B cell (primary cell): ENCODE data around the gene FAAP24. TPM values are rescaled to one million over a fixed set of nuclear protein-coding genes. Genes with fewer than 3 reads are reported as not detected.
"Not testable (repeated sequence)": the region's sequence is repeated elsewhere in the genome, so short reads cannot be mapped to it uniquely, and the experiment has no call there.

ENCODE experiments used
- ATAC-seq: fragments of 200-7000 bp; cut with Tn5 transposase; one replicate; pipeline ENCODE4 v1.10.0; 2021; ENCODE audit warnings: low read depth, mild to moderate bottlenecking, moderate number of reproducible peaks, moderate library complexity
- CTCF ChIA-PET: fragments of 350-600 bp; sonication (Branson Sonifier 250); formaldehyde crosslinking; loops from one replicate; lab custom pipeline; 2021; ENCODE audit warnings: antibody characterized with exemption, inconsistent platforms; lab: Charles Lee
- POLR2A ChIA-PET: fragments of 350-600 bp; sonication (Branson Sonifier 250); formaldehyde crosslinking; loops from one replicate; lab custom pipeline; 2021; ENCODE audit warnings: antibody characterized with exemption; lab: Charles Lee
- DNase-seq: peaks from one replicate; pipeline ENCODE4 v3.0.0; 2013
- H2AFZ ChIP-seq: 2 replicates; pipeline ENCODE4 v1.6.1; 2012; ENCODE audit warnings: mild to moderate bottlenecking, low read depth, low read length; ENCODE audit not compliant: insufficient read depth, poor library complexity, severe bottlenecking
- H3K27ac ChIP-seq, 2 donors: 1 replicate in 1 of 2; 2 replicates in 1 of 2; pipeline ENCODE4 v1.5.1; 2012 to 2013; ENCODE audit warnings: low read length in 2 of 2, mild to moderate bottlenecking in 2 of 2, moderate library complexity in 1 of 2
- H3K27me3 ChIP-seq, 4 experiments: fragments of 200-600 bp in 1 of 4; sonication (generic) in 1 of 4; replicated peaks in 1 of 4; 1 replicate in 2 of 4; 2 replicates in 2 of 4; pipeline versions ENCODE4 v1.6.1 to v1.7.0; 2013 to 2016; ENCODE audit warnings: low read length in 3 of 4, mild to moderate bottlenecking in 2 of 4, mixed read lengths in 1 of 4, moderate library complexity in 1 of 4; ENCODE audit not compliant: insufficient read depth in 4 of 4, control insufficient read depth in 3 of 4; ENCODE audit errors: control extremely low read depth in 1 of 4
- H3K36me3 ChIP-seq, 2 experiments: replicated peaks in 1 of 2; 1 replicate in 1 of 2; 2 replicates in 1 of 2; pipeline versions ENCODE4 v1.6.1 to v1.7.1; 2013; ENCODE audit warnings: low read length in 1 of 2; ENCODE audit not compliant: insufficient read depth in 2 of 2, control insufficient read depth in 1 of 2; ENCODE audit errors: control extremely low read depth in 1 of 2, extremely low read depth in 1 of 2
- H3K4me1 ChIP-seq, 2 donors: fragments of 200-600 bp in 1 of 2; sonication (generic) in 1 of 2; 1 replicate in 1 of 2; 2 replicates in 1 of 2; pipeline versions ENCODE4 v1.5.1 to v1.6.1; 2013 to 2017; ENCODE audit warnings: low read length in 2 of 2; ENCODE audit not compliant: control insufficient read depth in 2 of 2, insufficient read depth in 2 of 2
- H3K4me2 ChIP-seq: replicated peaks from 2 replicates; pipeline ENCODE3; 2012; ENCODE audit warnings: mild to moderate bottlenecking, low read depth, low read length; ENCODE audit not compliant: poor library complexity, severe bottlenecking
- H3K4me3 ChIP-seq, 5 experiments: fragments of 200-600 bp in 1 of 5; sonication (generic) in 1 of 5; 1 replicate in 3 of 5; 2 replicates in 2 of 5; pipeline versions ENCODE4 v1.5.1 to v1.7.0; 2011 to 2016; ENCODE audit warnings: low read length in 4 of 5, mild to moderate bottlenecking in 4 of 5, low read depth in 2 of 5, control low read depth in 1 of 5, moderate library complexity in 1 of 5; ENCODE audit not compliant: insufficient read depth in 1 of 5; ENCODE audit errors: control extremely low read depth in 1 of 5, extremely low read depth in 1 of 5
- H3K79me2 ChIP-seq: fragments of 200-600 bp; sonication (generic); one replicate; pipeline ENCODE4 v1.6.0; 2016; ENCODE audit warnings: low read length; ENCODE audit not compliant: control insufficient read depth, insufficient read depth
- H3K9ac ChIP-seq: fragments of 200-600 bp; sonication (generic); 2 replicates; pipeline ENCODE4 v1.6.1; 2017; ENCODE audit warnings: mild to moderate bottlenecking, low read length, moderate library complexity
- H3K9me3 ChIP-seq, 3 donors: one replicate each; pipeline versions ENCODE4 v1.6.1 to v1.7.1; 2013; ENCODE audit warnings: low read length in 2 of 3; ENCODE audit not compliant: control insufficient read depth in 2 of 3, insufficient read depth in 1 of 3; ENCODE audit errors: control extremely low read depth in 1 of 3
- H4K20me1 ChIP-seq: 2 replicates; pipeline ENCODE4 v1.6.0; 2012; ENCODE audit warnings: mild to moderate bottlenecking, low read length; ENCODE audit not compliant: insufficient read depth, control insufficient read depth, poor library complexity, severe bottlenecking
- H3K27ac Mint-ChIP-seq: one replicate; pipeline ENCODE4 v1.8.0; 2021; ENCODE audit warnings: mixed read lengths
- H3K27me3 Mint-ChIP-seq: one replicate; pipeline ENCODE4 v1.8.0; 2021; ENCODE audit warnings: mixed read lengths
- H3K4me1 Mint-ChIP-seq: one replicate; pipeline ENCODE4 v1.8.0; 2021; ENCODE audit warnings: mixed read lengths
- H3K4me3 Mint-ChIP-seq: one replicate; pipeline ENCODE4 v1.8.0; 2021; ENCODE audit warnings: mixed read lengths
- H3K9me3 Mint-ChIP-seq: one replicate; pipeline ENCODE4 v1.8.0; 2022; ENCODE audit warnings: mixed read lengths; ENCODE audit not compliant: insufficient read depth
- WGBS: methylation state at CpG from one replicate; pipeline ENCODE4 v1.1.5; 2013; ENCODE audit warnings: missing lambda C conversion rate; ENCODE audit not compliant: insufficient coverage; 5-methylcytosine and 5-hydroxymethylcytosine counted together
- intact Hi-C: fragments of 100-400 bp; cut with micrococcal nuclease; formaldehyde crosslinking; loops from one replicate; pipeline ENCODE4 v1.10.0; 2022
- polyA plus RNA-seq: library from polyadenylated mRNA; depleted of rRNA; stranded (reverse); fragments of >200 nt; gene quantifications from 2 replicates; pipeline ENCODE4 v1.2.3, GENCODE V29; 2012
- total RNA-seq, 2 donors: library from RNA; stranded (reverse); fragments of 120-200 nt in 1 of 2; gene quantifications; 1 replicate in 1 of 2; 2 replicates in 1 of 2; pipeline versions ENCODE4 v1.2.3 to v1.2.4, GENCODE V29; 2013 to 2022

The FAAP24 gene
- total and polyA plus RNA-seq, 2 donors (not counting 1 experiment from before 2014, with no cell fraction given) = 1.2 to 2.7 TPM

- WGBS = 97% methylated on average over 5 of the region's 5 CpGs
- not testable (repeated sequence) for H3K27me3 Mint-ChIP-seq
Measured at GRCh38 chr19:33026602-33027001, 54.6 kb downstream of the FAAP24 start.

More at GRCh38 chr19:33026602-33027001, 54.6 kb downstream of the FAAP24 start:
- H4K20me1 ChIP-seq, H3K4me3 ChIP-seq, H3K4me1 ChIP-seq, H3K79me2 ChIP-seq, CTCF ChIA-PET, H3K4me2 ChIP-seq, POLR2A ChIA-PET, H3K4me1 Mint-ChIP-seq, H3K9ac ChIP-seq, intact Hi-C loops, H3K4me3 Mint-ChIP-seq, H3K27me3 ChIP-seq, H2AFZ ChIP-seq, ATAC-seq, DNase-seq, H3K27ac ChIP-seq, H3K9me3 Mint-ChIP-seq, H3K36me3 ChIP-seq, H3K27ac Mint-ChIP-seq: not testable (repeated sequence)
- peaks cover 0 to 25% (median 0%) of the 10 kb centered on the region in 3 donors for H3K9me3 ChIP-seq

Other genes with a start within 250 kb of the FAAP24 start
- gene SLC7A9, start 102.5 kb upstream of the FAAP24 start, total RNA-seq = 0.49 and 0.62 TPM in 2 replicates
- gene SLC7A9, start 102.5 kb upstream of the FAAP24 start, polyA plus RNA-seq = 0.19 and 0.94 TPM in 2 replicates
- 27.1 and 38.6 TPM in 2 replicates for gene CEP89, start 284 bp upstream of the FAAP24 start, total RNA-seq
- 7.2 and 10.2 TPM in 2 replicates for gene CEP89, start 284 bp upstream of the FAAP24 start, polyA plus RNA-seq
- gene RHPN2, start 92.6 kb downstream of the FAAP24 start, total RNA-seq = 5.2 and 5.5 TPM in 2 replicates
- gene RHPN2, start 92.6 kb downstream of the FAAP24 start, polyA plus RNA-seq = 3.6 and 4.9 TPM in 2 replicates
- 14.6 and 16.9 TPM in 2 replicates for gene GPATCH1, start 108.9 kb downstream of the FAAP24 start, total RNA-seq
- gene GPATCH1, start 108.9 kb downstream of the FAAP24 start, polyA plus RNA-seq = 9.9 and 13.6 TPM in 2 replicates
- 0.47 and 0.51 TPM in 2 replicates for gene WDR88, start 159.9 kb downstream of the FAAP24 start, total RNA-seq
- gene WDR88, start 159.9 kb downstream of the FAAP24 start, polyA plus RNA-seq = not detected in 2 replicates
- gene LRP3, start 222.1 kb downstream of the FAAP24 start, total RNA-seq = not detected in 2 replicates
- 0.10 and 0.13 TPM in 2 replicates for gene LRP3, start 222.1 kb downstream of the FAAP24 start, polyA plus RNA-seq